GM12891 (cell line): ENCODE results near the gene ZNF576.

Source experiments
- DNase-seq: peaks from one replicate; pipeline ENCODE4 v3.0.0; 2011; ENCODE audit warnings: low spot score; ENCODE audit not compliant: insufficient read length
- FAIRE-seq: peaks from 2 replicates; lab custom pipeline; 2011; peaks lifted over from hg19 to GRCh38; lab: Jason Lieb, UNC
- PAX5 ChIP-seq: IDR thresholded peaks from 2 replicates; pipeline ENCODE4 v1.6.1; 2011; ENCODE audit warnings: low read length, moderate library complexity, mild to moderate bottlenecking; ENCODE audit not compliant: insufficient read depth, severe bottlenecking
- POLR2A ChIP-seq: IDR thresholded peaks from 2 replicates; pipeline ENCODE4 v1.6.1; 2011; ENCODE audit warnings: low read depth, low read length, control low read depth
- POLR2AphosphoS5 ChIP-seq: IDR thresholded peaks from 2 replicates; pipeline ENCODE4 v1.6.1; 2011; ENCODE audit warnings: low read depth, low read length, control low read depth
- POU2F2 ChIP-seq: IDR thresholded peaks from 2 replicates; pipeline ENCODE4 v1.6.1; 2011; ENCODE audit warnings: low read depth, mild to moderate bottlenecking, control low read depth, low read length, moderate library complexity
- SPI1 ChIP-seq: IDR thresholded peaks from 2 replicates; pipeline ENCODE4 v1.6.1; 2011; ENCODE audit warnings: low read depth, low read length, control low read depth
- TAF1 ChIP-seq: IDR thresholded peaks from 2 replicates; pipeline ENCODE4 v1.6.1; 2011; ENCODE audit warnings: low read depth, low read length, control low read depth

The ZNF576 gene

GRCh38 chr19:43638214-43638994 lies 42.0 kb downstream of the ZNF576 start:
- DNase-seq (no peak), FAIRE-seq (no peak)
- TF ChIP-seq SPI1: peak; percentile 64
- TF ChIP-seq POLR2AphosphoS5: no peak
- TF ChIP-seq POU2F2: no peak
- TF ChIP-seq PAX5: no peak
- no peak for TF ChIP-seq TAF1

- DNase-seq (no peak), FAIRE-seq (no peak)
- TF ChIP-seq PAX5 (no peak), POLR2AphosphoS5 (no peak), TAF1 (no peak), SPI1 (no peak), POU2F2 (no peak), POLR2A (no peak)
Measured at GRCh38 chr19:43638995-43639518, 42.7 kb downstream of the ZNF576 start.

GRCh38 chr19:43639519-43640423 lies 43.4 kb downstream of the ZNF576 start, which contains the start of gene CADM4:
Gene CADM4 (minus strand): TSS chr19:43639850. CDS start chr19:43639790, 60 bp downstream.
- no peak for FAIRE-seq
- DNase-seq: peak; percentile 49
- TF ChIP-seq PAX5 (no peak), POLR2AphosphoS5 (no peak), TAF1 (no peak), POLR2A (no peak), SPI1 (no peak), POU2F2 (no peak)

GRCh38 chr19:43640424-43640757 lies 44.0 kb downstream of the ZNF576 start:
- TF ChIP-seq PAX5 (no peak), POLR2A (no peak), TAF1 (no peak), POLR2AphosphoS5 (no peak), POU2F2 (no peak), SPI1 (no peak)
- no peak for DNase-seq
- FAIRE-seq: no peak

GRCh38 chr19:43641333-43641732 lies 44.9 kb downstream of the ZNF576 start:
- FAIRE-seq: no peak
- DNase-seq: no peak

GRCh38 chr19:43642531-43642930 lies 46.1 kb downstream of the ZNF576 start:
- no peak for FAIRE-seq
- DNase-seq: no peak
- no peak for TF ChIP-seq POLR2A
- no peak for TF ChIP-seq PAX5
- TF ChIP-seq SPI1: no peak
- TF ChIP-seq POU2F2: no peak
- no peak for TF ChIP-seq POLR2AphosphoS5
- TF ChIP-seq TAF1: no peak

More at GRCh38 chr19:43641333-43641732, 44.9 kb downstream of the ZNF576 start:
- no peak for TF ChIP-seq SPI1
- no peak for TF ChIP-seq PAX5
- no peak for TF ChIP-seq POLR2AphosphoS5
- no peak for TF ChIP-seq TAF1
- no peak for TF ChIP-seq POLR2A
- TF ChIP-seq POU2F2: no peak

GRCh38 chr19:43643326-43643725 lies 46.9 kb downstream of the ZNF576 start:
- no peak for TF ChIP-seq TAF1
- no peak for TF ChIP-seq POLR2A
- no peak for TF ChIP-seq POU2F2
- no peak for TF ChIP-seq PAX5
- no peak for TF ChIP-seq SPI1
- TF ChIP-seq POLR2AphosphoS5: no peak
- FAIRE-seq (no peak), DNase-seq (no peak)

GRCh38 chr19:43644181-43644580 lies 47.8 kb downstream of the ZNF576 start:
- DNase-seq (no peak), FAIRE-seq (no peak)
- TF ChIP-seq PAX5 (no peak), SPI1 (no peak)

DNA sequence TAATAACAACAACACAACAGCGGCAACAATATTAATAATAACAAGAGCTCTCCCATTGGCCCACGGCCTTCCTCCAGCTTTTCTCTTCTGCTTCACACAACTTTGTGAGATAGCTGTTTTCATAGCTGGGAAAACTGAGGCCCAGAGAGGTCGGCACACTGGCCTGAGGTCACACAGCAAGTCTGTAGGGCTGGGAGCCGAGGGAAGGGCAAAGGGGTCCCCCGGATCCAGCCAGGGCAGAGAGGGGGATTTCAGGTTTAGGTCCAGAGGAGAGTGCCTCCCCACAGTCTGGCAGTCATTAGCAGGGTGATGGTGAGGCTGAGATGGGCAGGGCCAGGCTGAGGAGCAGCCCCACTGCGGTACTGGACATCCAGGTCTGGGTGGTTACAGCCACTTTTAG lies 52.2 kb downstream of the ZNF576 start:
- FAIRE-seq: no peak
- TF ChIP-seq SPI1 (no peak), PAX5 (no peak), POLR2A (no peak), TAF1 (no peak), POU2F2 (no peak), POLR2AphosphoS5 (no peak)
- DNase-seq: no peak
